ENCODE data around the gene SLC8A1.

DNA sequence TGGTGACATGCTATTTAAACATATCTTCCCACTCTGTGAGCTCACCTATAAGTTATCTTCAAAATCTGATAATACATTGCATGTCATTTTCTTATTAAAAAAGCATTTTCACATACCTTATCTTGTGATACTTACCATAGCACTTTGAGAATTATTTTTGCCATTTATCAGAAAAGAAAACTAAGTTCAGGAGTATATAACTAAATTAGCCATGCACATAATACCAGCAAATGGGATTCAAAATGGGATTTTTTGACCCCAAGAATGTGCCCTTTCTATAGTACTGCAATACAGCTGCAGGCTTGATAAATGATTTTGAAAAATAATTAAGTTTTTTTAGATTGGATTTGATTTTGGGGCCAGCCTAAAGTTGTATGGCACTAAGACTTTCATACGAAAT is 41.2 kb downstream of the SLC8A1 start:
- no peak for TF ChIP-seq POLR2A (IDR thresholded peaks at IDR 0.05; ENCODE audit: low read length)
- TF ChIP-seq GATA1 (IDR thresholded peaks at IDR 0.05; ENCODE audit: low read depth, low read length), result no peak

Data from erythroblast (primary cell).